GM12874 (cell line): ENCODE measurements around the gene LY6G6D.

Source experiments
- TF ChIP-seq, protein P1 (sequence below): IDR thresholded peaks from 2 replicates; pipeline ENCODE4 v1.5.1; 2011; ENCODE audit warnings: low read depth, mild to moderate bottlenecking, control low read depth, low read length, moderate library complexity; ENCODE audit not compliant: insufficient read depth

Gene LY6G6D

GRCh38 chr6:31707701-31708100 lies 7.4 kb upstream of the LY6G6D start:
- TF ChIP-seq, protein P1, sequence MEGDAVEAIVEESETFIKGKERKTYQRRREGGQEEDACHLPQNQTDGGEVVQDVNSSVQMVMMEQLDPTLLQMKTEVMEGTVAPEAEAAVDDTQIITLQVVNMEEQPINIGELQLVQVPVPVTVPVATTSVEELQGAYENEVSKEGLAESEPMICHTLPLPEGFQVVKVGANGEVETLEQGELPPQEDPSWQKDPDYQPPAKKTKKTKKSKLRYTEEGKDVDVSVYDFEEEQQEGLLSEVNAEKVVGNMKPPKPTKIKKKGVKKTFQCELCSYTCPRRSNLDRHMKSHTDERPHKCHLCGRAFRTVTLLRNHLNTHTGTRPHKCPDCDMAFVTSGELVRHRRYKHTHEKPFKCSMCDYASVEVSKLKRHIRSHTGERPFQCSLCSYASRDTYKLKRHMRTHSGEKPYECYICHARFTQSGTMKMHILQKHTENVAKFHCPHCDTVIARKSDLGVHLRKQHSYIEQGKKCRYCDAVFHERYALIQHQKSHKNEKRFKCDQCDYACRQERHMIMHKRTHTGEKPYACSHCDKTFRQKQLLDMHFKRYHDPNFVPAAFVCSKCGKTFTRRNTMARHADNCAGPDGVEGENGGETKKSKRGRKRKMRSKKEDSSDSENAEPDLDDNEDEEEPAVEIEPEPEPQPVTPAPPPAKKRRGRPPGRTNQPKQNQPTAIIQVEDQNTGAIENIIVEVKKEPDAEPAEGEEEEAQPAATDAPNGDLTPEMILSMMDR, result no peak

DNA sequence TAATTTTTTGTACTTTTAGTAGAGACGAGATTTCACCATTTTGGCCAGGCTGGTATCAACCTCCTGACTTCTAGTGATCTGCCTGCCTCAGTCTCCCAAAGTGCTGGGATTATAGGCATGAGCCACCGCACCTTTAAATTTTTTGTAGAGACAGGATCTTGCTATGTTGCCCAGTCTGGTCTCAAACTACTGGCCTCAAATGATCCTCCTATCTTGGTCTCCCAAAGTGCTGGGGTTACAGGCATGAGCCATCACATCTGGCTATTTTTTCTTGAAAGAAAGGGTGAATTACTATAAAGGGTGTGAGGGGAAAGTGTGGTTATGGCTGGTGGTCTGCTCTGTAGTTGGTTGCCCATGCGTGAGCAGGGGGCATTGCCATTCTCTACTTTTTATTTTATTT lies 6.9 kb upstream of the LY6G6D start:
- TF ChIP-seq, protein P1, result no peak

DNA sequence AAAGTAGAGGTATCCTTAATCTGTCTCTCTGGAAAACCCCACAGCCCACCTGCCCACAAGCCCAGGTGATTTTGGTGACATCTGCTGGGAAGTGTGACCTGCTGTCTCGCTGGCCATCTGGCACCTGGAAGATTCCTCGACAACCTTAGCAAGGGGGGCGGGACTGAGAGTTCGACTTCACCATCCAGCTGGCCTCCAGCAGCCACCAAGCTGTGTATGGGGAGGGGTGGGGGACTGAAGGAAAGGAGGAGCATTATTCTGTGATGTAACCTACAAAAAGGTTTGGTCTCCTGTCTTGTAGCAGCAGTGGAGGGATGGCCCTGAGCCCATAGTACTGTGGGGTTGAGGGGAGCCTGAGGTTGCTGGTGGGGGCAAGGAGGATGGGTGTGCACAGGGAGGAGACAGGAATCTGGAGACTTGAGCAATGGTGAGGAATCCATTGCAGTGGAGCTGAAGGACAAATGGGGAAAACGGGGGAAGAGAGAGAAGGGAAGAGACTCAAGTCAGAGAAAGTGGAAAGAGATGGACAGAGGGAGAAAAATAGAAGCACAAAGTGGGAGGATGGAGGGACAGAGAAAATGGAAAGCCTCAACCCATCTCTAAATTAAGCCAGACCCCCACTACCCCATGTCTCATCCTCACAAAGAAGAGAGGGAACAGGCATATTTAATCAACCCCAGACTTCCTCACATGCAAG lies 4.5 kb upstream of the LY6G6D start:
- TF ChIP-seq, protein P1, result no peak

DNA sequence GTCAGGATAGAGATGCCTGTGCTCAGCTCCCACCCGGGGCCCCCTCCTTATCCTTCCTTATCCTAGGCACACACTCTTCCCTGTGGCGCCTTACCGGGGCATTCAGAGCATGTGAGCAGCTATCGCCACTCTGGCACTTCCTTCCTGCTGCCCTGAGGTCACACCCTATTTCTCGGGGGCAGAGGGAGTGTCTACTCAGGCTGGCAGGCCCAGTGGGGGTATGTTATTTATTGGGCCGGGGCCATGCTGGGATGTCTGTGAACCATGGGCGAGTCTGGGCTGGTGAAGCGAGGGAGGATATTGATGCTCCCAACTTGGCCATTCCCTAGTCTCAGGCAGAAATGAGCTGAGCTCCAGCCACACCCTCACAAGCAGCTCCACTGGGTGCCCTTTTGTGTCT lies 3.9 kb upstream of the LY6G6D start:
- TF ChIP-seq, protein P1, result no peak

DNA sequence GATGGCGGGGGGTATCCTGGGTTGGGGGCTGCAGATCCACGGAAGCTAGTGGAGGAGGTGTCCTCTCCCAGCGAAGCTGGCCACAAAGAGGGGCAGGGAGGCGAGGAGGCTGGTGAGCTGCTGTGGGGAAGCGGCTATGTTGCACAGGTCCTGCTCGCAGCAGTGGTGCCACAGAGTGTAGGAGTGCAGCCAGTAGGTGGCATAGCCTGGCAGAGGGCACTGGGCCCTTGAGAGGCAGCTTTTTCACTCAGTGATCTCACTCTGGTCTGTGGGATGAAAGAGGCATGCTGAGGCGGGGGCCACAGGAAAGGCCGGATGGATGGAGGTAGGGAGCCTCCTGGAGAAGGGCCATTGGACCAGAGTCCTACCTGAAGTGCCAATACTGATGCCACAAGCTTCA lies 2.9 kb upstream of the LY6G6D start:
- TF ChIP-seq, protein P1, result 0 out of 2 replicates have a peak, but pooled peaks have one; percentile 19

GRCh38 chr6:31713465-31713864 lies 1.7 kb upstream of the LY6G6D start:
- TF ChIP-seq, protein P1, result no peak

DNA sequence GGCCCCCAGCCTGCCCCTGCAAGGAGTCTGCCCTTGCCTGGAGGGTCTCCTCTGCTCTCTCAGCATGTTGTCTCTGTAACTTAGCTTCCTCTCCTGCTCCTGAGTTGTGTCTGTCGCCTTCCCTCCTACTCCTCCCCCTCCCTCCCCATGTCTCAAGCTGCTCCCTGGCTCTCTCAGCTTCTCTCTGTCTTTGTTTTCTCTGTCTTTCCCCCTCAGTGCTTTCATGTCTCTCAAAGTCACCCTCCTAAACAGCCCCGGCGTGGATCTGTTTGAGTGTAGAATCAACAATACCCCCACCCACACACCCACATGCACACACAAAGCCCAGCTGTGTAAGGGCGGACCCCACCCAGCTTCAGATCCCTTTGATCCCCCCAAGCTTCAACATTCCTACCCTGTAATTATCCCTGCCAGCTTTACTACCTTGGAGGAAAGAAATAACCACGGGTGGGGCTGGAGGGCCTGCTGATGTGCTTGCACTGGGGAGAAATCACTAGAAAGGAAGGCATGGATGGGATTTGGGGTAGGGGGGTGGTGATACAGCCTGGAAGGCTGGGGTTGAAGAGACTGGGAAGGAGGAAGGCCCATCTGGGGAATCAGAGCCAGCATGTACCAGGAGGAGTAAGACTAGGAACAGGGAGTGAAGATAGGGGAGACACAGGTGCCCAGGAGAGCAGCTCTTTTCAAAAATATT lies 1.0 kb upstream of the LY6G6D start:
- TF ChIP-seq, protein P1, result no peak
